C4-2B (cell line): Measurements from ENCODE around the gene ZFYVE9.

ENCODE experiments used
- H3K27ac ChIP-seq: fragments of 450-650 bp; 2 replicates; pipeline ENCODE4 v1.5.1; 2017
- CTCF ChIP-seq: fragments of 450-650 bp; conservative IDR thresholded peaks from 2 replicates; pipeline ENCODE4 v1.5.1; 2017; ENCODE audit warnings: mild to moderate bottlenecking
- ZFX ChIP-seq: fragments of 450-650 bp; IDR thresholded peaks from 2 replicates; pipeline ENCODE4 v1.6.1; 2017

ZFYVE9 gene

GRCh38 chr1:52386458-52386857, 244.6 kb downstream of the ZFYVE9 start:
- no peak overlapping the region for H3K27ac ChIP-seq
- TF ChIP-seq ZFX, result no peak
- no peak for TF ChIP-seq CTCF

GRCh38 chr1:52393174-52393573, 251.3 kb downstream of the ZFYVE9 start:
- H3K27ac ChIP-seq, result no peak overlapping the region
- TF ChIP-seq CTCF, result no peak
